Left lung (tissue), 10 donors: ENCODE data around the gene ITGB1. TPM values are rescaled to one million over a fixed set of nuclear protein-coding genes. Genes with fewer than 3 reads are reported as not detected.
A peak's percentile ranks its signal among the peaks of the same experiment; 100 is the strongest.

ENCODE experiments used
- ATAC-seq: fragments of 200-7000 bp; cut with Tn5 transposase; one replicate; pipeline ENCODE4 v1.9.1; 2020; ENCODE audit warnings: moderate library complexity
- DNase-seq, 4 donors: peaks; one replicate each; pipeline ENCODE4 v3.0.0-alpha.2; 2013 to 2020
- H3K27ac ChIP-seq, 2 donors: fragments of 200-600 bp; sonication (generic) in 1 of 2; one replicate each; pipeline versions ENCODE4 v1.5.0 to v1.8.0; 2020 to 2021
- H3K27me3 ChIP-seq, 2 donors: fragments of 200-600 bp; sonication (generic) in 1 of 2; one replicate each; pipeline versions ENCODE4 v1.5.0 to v1.8.0; 2020 to 2021
- H3K36me3 ChIP-seq, 2 donors: fragments of 200-600 bp; sonication (generic) in 1 of 2; one replicate each; pipeline versions ENCODE4 v1.5.0 to v1.8.0; 2020 to 2021
- H3K4me1 ChIP-seq, 2 donors: fragments of 200-600 bp; one replicate each; pipeline ENCODE4 v1.8.0; 2021
- H3K4me3 ChIP-seq, 2 donors: fragments of 200-600 bp; sonication (generic) in 1 of 2; one replicate each; pipeline versions ENCODE4 v1.5.0 to v1.8.0; 2020 to 2021; ENCODE audit warnings: mild to moderate bottlenecking in 1 of 2
- H3K9me3 ChIP-seq, 2 donors: fragments of 200-600 bp; sonication (generic) in 1 of 2; one replicate each; pipeline versions ENCODE4 v1.5.0 to v1.8.0; 2020 to 2021
- CTCF ChIP-seq, 2 donors: fragments of 200-600 bp; sonication (generic) in 1 of 2; IDR thresholded peaks; one replicate each; pipeline versions ENCODE4 v1.5.0 to v1.8.0; 2021; ENCODE audit warnings: antibody characterized with exemption in 2 of 2
- intact Hi-C, 2 donors: fragments of 100-400 bp; cut with DNase I; formaldehyde crosslinking; loops; one replicate each; pipeline versions ENCODE4 v1.11.2 to v1.14.2; 2022
- polyA plus RNA-seq, 6 donors: library from polyadenylated mRNA; unstranded; fragments of 120-200 nt; gene quantifications; one replicate each; pipeline ENCODE4 v1.2.1, GENCODE V29; 2013; ENCODE audit not compliant: insufficient read length in 6 of 6
- total RNA-seq, 2 donors: library from RNA; stranded (reverse); fragmentation: NEBNext Ultra II Directional; extraction: Animal tissue kit (Norgen Biotek cat#: 25700); gene quantifications; one replicate each; pipeline ENCODE4 v1.2.1, GENCODE V29; 2021
- donor health status: DM: no; HTN: yes; CAD: no.
- donor health status: DM: no; HTN: no; CAD: no.

Gene ITGB1
- total and polyA plus RNA-seq, 8 donors, result 460 to 642 (median 504) TPM

- Histone ChIP-seq H3K36me3 (no peaks in the 10 kb centered on the region), H3K27ac (peak overlapping the region; percentile 88 to 90), H3K4me1 (peaks cover 19 to 63% of the 10 kb centered on the region in 2 donors), H3K9me3 (no peaks in the 10 kb centered on the region), H3K4me3 (no peak overlapping the region), H3K27me3 (no peaks in the 10 kb centered on the region)
- intact Hi-C loops, result no loop called here
- DNase-seq (no peak), ATAC-seq (peak; percentile 28)
- TF ChIP-seq CTCF (IDR thresholded peaks at IDR 0.05), result no peak
These were observed 25.2 kb upstream of the ITGB1 start for GRCh38 chr10:32982911-32983909.

DNA sequence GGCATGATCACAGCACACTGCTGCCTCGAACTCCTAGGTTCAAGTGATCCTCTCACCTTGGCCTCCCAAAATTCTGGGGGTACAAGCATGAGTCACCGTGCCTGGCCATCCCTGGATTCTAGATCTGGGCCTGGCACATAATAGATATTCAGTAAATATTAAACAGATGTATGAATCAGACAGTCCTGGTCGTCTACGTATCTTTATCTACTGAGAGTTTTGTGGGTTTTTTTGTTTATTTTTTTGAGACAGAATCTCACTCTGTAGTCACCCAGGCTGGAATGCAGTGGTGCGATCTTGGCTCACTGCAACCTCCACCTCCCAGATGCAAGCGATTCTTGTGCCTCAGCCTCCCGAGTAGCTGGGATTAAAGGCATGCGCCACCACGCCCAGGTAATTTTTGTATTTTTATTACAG, 24.3 kb upstream of the ITGB1 start:
- Histone ChIP-seq H3K27ac (peak overlapping the region; percentile 88 to 90), H3K4me1 (peaks cover 19 to 63% of the 10 kb centered on the region in 2 donors), H3K4me3 (no peak overlapping the region), H3K36me3 (no peaks in the 10 kb centered on the region), H3K9me3 (no peaks in the 10 kb centered on the region), H3K27me3 (no peaks in the 10 kb centered on the region)
- no peak for TF ChIP-seq CTCF (IDR thresholded peaks at IDR 0.05)
- intact Hi-C loops, result no loop called here
- DNase-seq, result no peak
- ATAC-seq, result no peak

GRCh38 chr10:32981760-32982159, 23.7 kb upstream of the ITGB1 start:
- no peak overlapping the region for H3K4me3 ChIP-seq
- peak overlapping the region; percentile 88 to 90 for H3K27ac ChIP-seq
- no peaks in the 10 kb centered on the region for H3K9me3 ChIP-seq
- H3K4me1 ChIP-seq, result peaks cover 19 to 62% of the 10 kb centered on the region in 2 donors
- H3K36me3 ChIP-seq, result no peaks in the 10 kb centered on the region
- intact Hi-C loops, result no loop called here
- no peaks in the 10 kb centered on the region for H3K27me3 ChIP-seq
- TF ChIP-seq CTCF (IDR thresholded peaks at IDR 0.05), result no peak
- DNase-seq (peak in 1 of 4 donors; percentile 53), ATAC-seq (peak; percentile 3)

DNA sequence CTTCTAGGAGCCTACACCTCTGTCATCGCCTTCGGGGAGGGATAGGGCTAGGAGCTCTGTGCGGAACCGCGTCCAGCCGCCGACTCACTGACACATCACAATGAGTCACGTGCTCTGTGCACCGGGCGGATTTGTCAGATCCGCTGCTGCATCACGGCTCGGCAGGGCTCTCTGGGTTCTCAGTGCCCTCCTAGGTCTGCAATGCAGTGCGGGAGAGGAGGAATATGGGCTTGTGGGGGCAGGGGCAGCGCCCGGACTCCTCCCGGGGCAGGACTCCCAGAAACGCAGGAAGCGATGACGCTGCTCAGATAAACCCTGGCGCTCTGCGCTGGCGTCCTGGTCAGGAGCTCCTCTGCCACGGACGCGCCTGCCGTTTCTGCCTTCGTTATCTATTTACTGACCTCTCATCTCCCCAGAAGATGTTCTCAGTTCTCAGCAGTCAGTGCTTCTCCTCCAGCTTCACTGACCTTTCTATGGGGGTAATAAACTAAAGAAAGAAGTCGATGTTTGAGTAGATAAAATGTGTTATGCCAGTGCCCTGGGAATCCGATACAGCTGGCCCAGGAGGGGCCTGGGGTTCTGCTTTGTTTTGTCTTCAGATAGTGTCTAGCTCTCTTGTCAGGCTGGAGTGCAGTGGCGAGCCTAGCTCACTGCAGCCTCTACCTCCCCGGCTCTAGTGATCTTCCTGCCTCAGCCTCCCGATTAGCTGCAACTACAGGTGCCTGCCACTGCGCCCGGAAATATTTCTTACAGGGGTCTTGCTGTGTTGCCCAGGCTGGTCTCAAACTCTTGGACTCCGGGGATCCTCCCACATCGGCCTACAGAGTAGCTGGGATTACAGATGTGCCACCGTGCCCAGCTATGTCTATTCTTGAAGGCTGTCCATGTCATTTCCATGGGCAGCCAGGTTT, 22.8 kb upstream of the ITGB1 start:
- H3K36me3 ChIP-seq, result no peaks in the 10 kb centered on the region
- peaks cover 19 to 53% of the 10 kb centered on the region in 2 donors for H3K4me1 ChIP-seq
- ATAC-seq (peak; percentile 96), DNase-seq (peak; percentile 64 to 96 (median 87))
- TF ChIP-seq CTCF (IDR thresholded peaks at IDR 0.05), result no peak
- no peaks in the 10 kb centered on the region for H3K27me3 ChIP-seq
- peak overlapping the region; percentile 44 to 46 for H3K4me3 ChIP-seq
- H3K9me3 ChIP-seq, result no peaks in the 10 kb centered on the region
- intact Hi-C loops, result no loop called here
- H3K27ac ChIP-seq, result peak overlapping the region; percentile 88 to 90
